H9 (cell line): ENCODE data around the gene CUBN. TPM values are rescaled to one million over a fixed set of nuclear protein-coding genes. Genes with fewer than 3 reads are reported as not detected.

Source experiments
- DNase-seq: peaks from one replicate; pipeline ENCODE4 v3.0.0-alpha.2; 2017
- H2AFZ ChIP-seq: one replicate; pipeline ENCODE4 v1.6.1; 2013; ENCODE audit warnings: mild to moderate bottlenecking, low read length, control low read depth, moderate library complexity
- H2AK5ac ChIP-seq: 2 replicates; pipeline ENCODE4 v1.6.1; 2013; ENCODE audit warnings: low read length, control low read depth, mixed read lengths; ENCODE audit not compliant: insufficient read length
- H2BK120ac ChIP-seq: one replicate; pipeline ENCODE4 v1.6.1; 2013; ENCODE audit warnings: low read depth, mild to moderate bottlenecking, low read length, control low read depth, inconsistent platforms; ENCODE audit not compliant: poor library complexity, severe bottlenecking
- H2BK12ac ChIP-seq: 2 replicates; pipeline ENCODE4 v1.6.1; 2013; ENCODE audit warnings: low read length, control low read depth, mixed read lengths, low read depth; ENCODE audit not compliant: insufficient read length
- H2BK15ac ChIP-seq: 2 replicates; pipeline ENCODE4 v1.6.1; 2013; ENCODE audit warnings: low read depth, low read length, control low read depth
- H2BK20ac ChIP-seq: one replicate; pipeline ENCODE4 v1.6.1; 2013; ENCODE audit warnings: low read depth, mild to moderate bottlenecking, low read length, control low read depth, inconsistent platforms; ENCODE audit not compliant: poor library complexity, severe bottlenecking
- H2BK5ac ChIP-seq: 2 replicates; pipeline ENCODE4 v1.6.1; 2013; ENCODE audit warnings: low read length, control low read depth, mixed read lengths; ENCODE audit not compliant: insufficient read length
- H3K14ac ChIP-seq: 2 replicates; pipeline ENCODE4 v1.6.1; 2013; ENCODE audit warnings: low read length, control low read depth; ENCODE audit not compliant: insufficient read depth
- H3K18ac ChIP-seq: 2 replicates; pipeline ENCODE4 v1.6.1; 2013; ENCODE audit warnings: low read depth, mild to moderate bottlenecking, mixed read lengths, low read length, control low read depth; ENCODE audit not compliant: insufficient read length
- H3K23ac ChIP-seq: 2 replicates; pipeline ENCODE4 v1.6.1; 2013; ENCODE audit warnings: low read length, control low read depth, mixed read lengths, low read depth; ENCODE audit not compliant: insufficient read length
- H3K23me2 ChIP-seq: 2 replicates; pipeline ENCODE4 v1.6.1; 2013; ENCODE audit warnings: low read depth, mild to moderate bottlenecking, mixed read lengths, low read length, control low read depth; ENCODE audit not compliant: insufficient read length, poor library complexity, severe bottlenecking
- H3K27ac ChIP-seq: 2 replicates; pipeline ENCODE4 v1.5.1; 2013; ENCODE audit warnings: low read length, control low read depth, mixed read lengths, low read depth; ENCODE audit not compliant: insufficient read length
- H3K27me3 ChIP-seq: 2 replicates; pipeline ENCODE4 v1.6.1; 2013; ENCODE audit warnings: low read length, control low read depth, inconsistent platforms; ENCODE audit not compliant: insufficient read depth
- H3K4ac ChIP-seq: 2 replicates; pipeline ENCODE4 v1.6.1; 2013; ENCODE audit warnings: low read depth, mild to moderate bottlenecking, control low read depth, inconsistent platforms, low read length, moderate library complexity
- H3K4me1 ChIP-seq: 2 replicates; pipeline ENCODE4 v1.6.1; 2013; ENCODE audit warnings: low read length, control low read depth, inconsistent platforms; ENCODE audit not compliant: insufficient read depth
- H3K4me2 ChIP-seq: 2 replicates; pipeline ENCODE4 v1.6.1; 2013; ENCODE audit warnings: low read length, control low read depth, mixed read lengths; ENCODE audit not compliant: insufficient read length, insufficient read depth
- H3K56ac ChIP-seq: 2 replicates; pipeline ENCODE4 v1.6.1; 2013; ENCODE audit warnings: low read depth, mild to moderate bottlenecking, mixed read lengths, low read length, control low read depth; ENCODE audit not compliant: insufficient read length
- H3K79me1 ChIP-seq: 2 replicates; pipeline ENCODE4 v1.6.1; 2013; ENCODE audit warnings: low read depth, mild to moderate bottlenecking, moderate library complexity, low read length, control low read depth, inconsistent platforms; ENCODE audit not compliant: insufficient read depth, poor library complexity, severe bottlenecking
- H3K79me2 ChIP-seq: 2 replicates; pipeline ENCODE4 v1.6.1; 2013; ENCODE audit warnings: low read length, control low read depth, inconsistent platforms; ENCODE audit not compliant: insufficient read depth
- H3K9ac ChIP-seq: 2 replicates; pipeline ENCODE4 v1.6.1; 2013; ENCODE audit warnings: low read length, control low read depth, mixed read lengths; ENCODE audit not compliant: insufficient read length; ENCODE audit errors: extremely low read depth
- H3K9me3 ChIP-seq: one replicate; pipeline ENCODE4 v1.6.1; 2013; ENCODE audit warnings: low read depth, low read length, inconsistent platforms; ENCODE audit not compliant: control insufficient read depth
- H3T11ph ChIP-seq: one replicate; pipeline ENCODE4 v1.6.1; 2013; ENCODE audit warnings: mild to moderate bottlenecking, low read length, control low read depth, inconsistent platforms
- H4K20me1 ChIP-seq: one replicate; pipeline ENCODE4 v1.6.1; 2013; ENCODE audit not compliant: control insufficient read depth, insufficient read length, insufficient read depth
- H4K5ac ChIP-seq: 2 replicates; pipeline ENCODE4 v1.6.1; 2013; ENCODE audit warnings: low read depth, mild to moderate bottlenecking, mixed read lengths, low read length, control low read depth; ENCODE audit not compliant: insufficient read length
- H4K8ac ChIP-seq: replicated peaks from 2 replicates; pipeline ENCODE4 v1.6.1; 2013; ENCODE audit warnings: low read length, control low read depth, mixed read lengths, low read depth; ENCODE audit not compliant: insufficient read length
- H4K91ac ChIP-seq: 2 replicates; pipeline ENCODE4 v1.6.1; 2013; ENCODE audit warnings: low read depth, mild to moderate bottlenecking, moderate library complexity, mixed read lengths, low read length, control low read depth; ENCODE audit not compliant: insufficient read length
- H3K27ac Mint-ChIP-seq, 3 experiments: 2 replicates in 2 of 3; 3 replicates in 1 of 3; pipeline ENCODE4 v1.8.0; 2020 to 2021; ENCODE audit warnings: mixed read lengths in 3 of 3, mild to moderate bottlenecking in 1 of 3, moderate library complexity in 1 of 3
- H3K27me3 Mint-ChIP-seq: 2 replicates; pipeline ENCODE4 v1.8.0; 2021; ENCODE audit warnings: low read depth, mild to moderate bottlenecking, moderate library complexity, mixed read lengths
- H3K36me3 Mint-ChIP-seq, 3 experiments: 2 replicates in 2 of 3; 3 replicates in 1 of 3; pipeline ENCODE4 v1.8.0; 2020 to 2021; ENCODE audit warnings: low read depth in 3 of 3, mixed read lengths in 3 of 3; ENCODE audit not compliant: insufficient read depth in 1 of 3
- H3K4me1 Mint-ChIP-seq, 2 experiments: 2 replicates each; pipeline ENCODE4 v1.8.0; 2020; ENCODE audit warnings: mixed read lengths in 2 of 2
- H3K4me3 Mint-ChIP-seq, 2 experiments: 2 replicates in 1 of 2; 3 replicates in 1 of 2; pipeline ENCODE4 v1.8.0; 2020 to 2021; ENCODE audit warnings: mild to moderate bottlenecking in 2 of 2, mixed read lengths in 2 of 2, moderate library complexity in 1 of 2
- H3K9me3 Mint-ChIP-seq, 2 experiments: 2 replicates in 1 of 2; 3 replicates in 1 of 2; pipeline ENCODE4 v1.8.0; 2020; ENCODE audit warnings: mild to moderate bottlenecking in 2 of 2, mixed read lengths in 2 of 2, moderate library complexity in 1 of 2
- CTCF ChIP-seq: fragments of 200-600 bp; sonication (generic); conservative IDR thresholded peaks from 3 replicates; pipeline ENCODE4 v1.8.0; 2021; ENCODE audit warnings: antibody characterized with exemption, mild to moderate bottlenecking
- WGBS: extraction: QIAGEN DNeasy Blood & Tissue Kit; methylation state at CpG from one replicate; pipeline ENCODE4 v1.1.7; 2013; ENCODE audit warnings: missing lambda C conversion rate, low lambda C conversion rate, mixed read lengths; ENCODE audit not compliant: insufficient read length; ENCODE audit errors: extremely low coverage; 5-methylcytosine and 5-hydroxymethylcytosine counted together
- total RNA-seq: library from RNA; stranded (reverse); gene quantifications from 2 replicates; pipeline ENCODE4 v1.2.1, GENCODE V29; 2021

The CUBN gene
- total RNA-seq, 1 experiment from 2014 or later, result 0.26 TPM

GRCh38 chr10:17126327-17126726 lies 3.3 kb downstream of the CUBN start:
- no peaks in the 10 kb centered on the region for H3K79me2 ChIP-seq
- no peak overlapping the region for H3K18ac ChIP-seq
- no peak overlapping the region for H2BK15ac ChIP-seq
- Mint-ChIP-seq H3K27me3 (no peaks in the 10 kb centered on the region), H3K27ac (no peak overlapping the region; a peak in 1 of 7 replicates), H3K9me3 (no peaks in the 10 kb centered on the region), H3K36me3 (no peaks in the 10 kb centered on the region), H3K4me3 (no peak overlapping the region), H3K4me1 (peaks cover 16 to 20% of the 10 kb centered on the region in 2 experiments)
- H3K79me1 ChIP-seq, result no peaks in the 10 kb centered on the region
- no peak overlapping the region for H4K8ac ChIP-seq
- no CpG with 5 or more reads among the region's 5 CpGs for WGBS
- H3K23ac ChIP-seq, result no peak overlapping the region
- H2AFZ ChIP-seq, result no peak overlapping the region
- H2BK12ac ChIP-seq, result no peak overlapping the region
- no peak overlapping the region for H3K9ac ChIP-seq
- H3K27ac ChIP-seq, result no peak overlapping the region
- H3K9me3 ChIP-seq, result no peaks in the 10 kb centered on the region
- H2AK5ac ChIP-seq, result no peak overlapping the region
- H3K4me2 ChIP-seq, result no peak overlapping the region
- TF ChIP-seq CTCF, result no peak
- no peak overlapping the region for H3T11ph ChIP-seq
- no peak for DNase-seq
- no peak overlapping the region for H3K14ac ChIP-seq
- no peak overlapping the region for H2BK120ac ChIP-seq
- no peak overlapping the region for H2BK20ac ChIP-seq
- no peak overlapping the region for H3K4ac ChIP-seq
- no peaks in the 10 kb centered on the region for H4K20me1 ChIP-seq
- no peaks in the 10 kb centered on the region for H3K23me2 ChIP-seq
- no peak overlapping the region for H4K5ac ChIP-seq
- H4K91ac ChIP-seq, result no peak overlapping the region
- H3K4me1 ChIP-seq, result no peaks in the 10 kb centered on the region; the same call in 1 of the 2 replicates
- no peak overlapping the region for H3K56ac ChIP-seq
- H2BK5ac ChIP-seq, result no peak overlapping the region
- H3K27me3 ChIP-seq, result no peaks in the 10 kb centered on the region
